ENCODE results near the gene ANKH. TPM values are rescaled to one million over a fixed set of nuclear protein-coding genes. Genes with fewer than 3 reads are reported as not detected.

ANKH gene
- total RNA-seq, 1 experiment from 2014 or later, result 4.7 TPM

- Mint-ChIP-seq H3K4me3 (ENCODE audit: unreplicated experiment) (no peak overlapping the region), H3K4me1 (ENCODE audit: low read depth, unreplicated experiment) (no peaks in the 10 kb centered on the region), H3K36me3 (ENCODE audit: insufficient read depth, unreplicated experiment) (no peaks in the 10 kb centered on the region), H3K27me3 (ENCODE audit: insufficient read depth, unreplicated experiment) (peaks cover 5% of the 10 kb centered on the region), H3K27ac (ENCODE audit: unreplicated experiment) (no peak overlapping the region), H3K9me3 (ENCODE audit: unreplicated experiment) (no peaks in the 10 kb centered on the region)
- no TSS peak for BruUV-seq (replicated peaks)
- no peaks in the 10 kb centered on the region; the same call in 1 of the 2 replicates for H3K27me3 ChIP-seq (replicated peaks; ENCODE audit: control insufficient read depth, insufficient read depth, low read length)
- ChIA-PET POLR2A (interaction anchor here (0.7 kb wide), 1 partner anchor 33 kb away, joined by 3 read pairs; no protein-coding TSS in a partner anchor), CTCF (interaction anchor here (0.8 kb wide), 1 partner anchor 34 kb away, joined by 4 read pairs; no protein-coding TSS in a partner anchor)
- H3K36me3 ChIP-seq (ENCODE audit: control insufficient read depth, insufficient read depth, low read length), result no peaks in the 10 kb centered on the region
- no peak overlapping the region for H3K4me3 ChIP-seq (ENCODE audit: low read depth, low read length)
- intact Hi-C loops (cut with micrococcal nuclease; ENCODE audit: unreplicated experiment), result no loop called here
- H3K4me1 ChIP-seq, result no peaks in the 10 kb centered on the region
- H3K9me3 ChIP-seq, result no peaks in the 10 kb centered on the region
- TF ChIP-seq CTCF (IDR thresholded peaks at IDR 0.05; ENCODE audit: insufficient read depth in 1 of 2, low read depth in 1 of 2, low read length in 1 of 2, severe bottlenecking in 1 of 2, unreplicated experiment in 1 of 2), result no peak
- no peak for DNase-seq
These were observed 111.0 kb downstream of the ANKH start for GRCh38 chr5:14760548-14761002.

- Mint-ChIP-seq H3K36me3 (ENCODE audit: insufficient read depth, unreplicated experiment) (no peaks in the 10 kb centered on the region), H3K27me3 (ENCODE audit: insufficient read depth, unreplicated experiment) (peaks cover 5% of the 10 kb centered on the region), H3K27ac (ENCODE audit: unreplicated experiment) (no peak overlapping the region), H3K4me1 (ENCODE audit: low read depth, unreplicated experiment) (no peaks in the 10 kb centered on the region), H3K9me3 (ENCODE audit: unreplicated experiment) (no peaks in the 10 kb centered on the region), H3K4me3 (ENCODE audit: unreplicated experiment) (no peak overlapping the region)
- POLR2A ChIA-PET, result interaction anchor here (0.7 kb wide), 1 partner anchor 32 kb away, joined by 3 read pairs; no protein-coding TSS in a partner anchor
- Histone ChIP-seq H3K27me3 (replicated peaks; ENCODE audit: control insufficient read depth, insufficient read depth, low read length) (no peaks in the 10 kb centered on the region; the same call in 1 of the 2 replicates), H3K36me3 (ENCODE audit: control insufficient read depth, insufficient read depth, low read length) (no peaks in the 10 kb centered on the region), H3K4me3 (ENCODE audit: low read depth, low read length) (no peak overlapping the region), H3K9me3 (no peaks in the 10 kb centered on the region), H3K4me1 (no peaks in the 10 kb centered on the region)
- no peak for DNase-seq
- CTCF ChIA-PET, result interaction anchor here (0.7 to 0.8 kb wide), 2 partner anchors 16 to 34 kb away, joined by 3 to 4 read pairs; no protein-coding TSS in a partner anchor
- intact Hi-C loops (cut with micrococcal nuclease; ENCODE audit: unreplicated experiment), result no loop called here
- no peak for TF ChIP-seq CTCF (IDR thresholded peaks at IDR 0.05; ENCODE audit: insufficient read depth in 1 of 2, low read depth in 1 of 2, low read length in 1 of 2, severe bottlenecking in 1 of 2, unreplicated experiment in 1 of 2)
- no TSS peak for BruUV-seq (replicated peaks)
These were observed 111.6 kb downstream of the ANKH start for GRCh38 chr5:14759744-14760547.

GRCh38 chr5:14757850-14758249 is 113.7 kb downstream of the ANKH start:
- intact Hi-C loops (cut with micrococcal nuclease; ENCODE audit: unreplicated experiment), result no loop called here
- no peak for DNase-seq
- H3K27ac Mint-ChIP-seq (ENCODE audit: unreplicated experiment), result no peak overlapping the region
- Histone ChIP-seq H3K4me3 (ENCODE audit: low read depth, low read length) (no peak overlapping the region), H3K36me3 (ENCODE audit: control insufficient read depth, insufficient read depth, low read length) (no peaks in the 10 kb centered on the region), H3K27me3 (replicated peaks; ENCODE audit: control insufficient read depth, insufficient read depth, low read length) (no peaks in the 10 kb centered on the region; the same call in 1 of the 2 replicates), H3K4me1 (peaks cover 11% of the 10 kb centered on the region), H3K9me3 (no peaks in the 10 kb centered on the region)
- ChIA-PET CTCF (no interaction called here), POLR2A (no interaction called here)
- no TSS peak for BruUV-seq (replicated peaks)
- H3K9me3 Mint-ChIP-seq (ENCODE audit: unreplicated experiment), result no peaks in the 10 kb centered on the region
- H3K4me1 Mint-ChIP-seq (ENCODE audit: low read depth, unreplicated experiment), result peaks cover 10% of the 10 kb centered on the region
- no peak overlapping the region for H3K4me3 Mint-ChIP-seq (ENCODE audit: unreplicated experiment)
- no peaks in the 10 kb centered on the region for H3K36me3 Mint-ChIP-seq (ENCODE audit: insufficient read depth, unreplicated experiment)
- H3K27me3 Mint-ChIP-seq (ENCODE audit: insufficient read depth, unreplicated experiment), result peaks cover 5% of the 10 kb centered on the region
- no peak for TF ChIP-seq CTCF (IDR thresholded peaks at IDR 0.05; ENCODE audit: insufficient read depth in 1 of 2, low read depth in 1 of 2, low read length in 1 of 2, severe bottlenecking in 1 of 2, unreplicated experiment in 1 of 2)

Measured in Caco-2 (cell line).